GM12873 (cell line): ENCODE results near the gene ZFP64.

ENCODE experiments used
- CTCF ChIP-seq: IDR thresholded peaks from 2 replicates; pipeline ENCODE4 v1.5.1; 2012; ENCODE audit warnings: low read depth, mild to moderate bottlenecking, moderate library complexity, low read length, control low read depth; ENCODE audit not compliant: insufficient read depth; ENCODE audit errors: missing control alignments

The ZFP64 gene

GRCh38 chr20:52166150-52166549 is 25.4 kb downstream of the ZFP64 start:
- no peak for TF ChIP-seq CTCF

- no peak for TF ChIP-seq CTCF
Measured at GRCh38 chr20:52160621-52161204, 30.9 kb downstream of the ZFP64 start.

GRCh38 chr20:52160049-52160570 is 31.5 kb downstream of the ZFP64 start:
- TF ChIP-seq CTCF: no peak

GRCh38 chr20:52154575-52154974 is 37.0 kb downstream of the ZFP64 start:
- TF ChIP-seq CTCF: no peak

GRCh38 chr20:52153896-52154295 is 37.7 kb downstream of the ZFP64 start:
- no peak for TF ChIP-seq CTCF

GRCh38 chr20:52152921-52153320 is 38.7 kb downstream of the ZFP64 start:
- TF ChIP-seq CTCF: no peak

GRCh38 chr20:52152416-52152815 is 39.2 kb downstream of the ZFP64 start:
- no peak for TF ChIP-seq CTCF
